ENCODE results near the gene PNMA1.

GRCh38 chr14:73758392-73759182, 44.4 kb upstream of the PNMA1 start:
- TF ChIP-seq CTCF (IDR thresholded peaks at IDR 0.05) (peak in 4 of 6 experiments; percentile 49 to 56 (median 54)), POLR2A (IDR thresholded peaks at IDR 0.05) (no peak)
